GM12873 (cell line): ENCODE results near the gene CCDC15.

ENCODE experiments used
- TF ChIP-seq, protein P1 (sequence below): IDR thresholded peaks from 2 replicates; pipeline ENCODE4 v1.5.1; 2012; ENCODE audit warnings: low read depth, mild to moderate bottlenecking, moderate library complexity, low read length, control low read depth; ENCODE audit not compliant: insufficient read depth; ENCODE audit errors: missing control alignments

The CCDC15 gene

DNA sequence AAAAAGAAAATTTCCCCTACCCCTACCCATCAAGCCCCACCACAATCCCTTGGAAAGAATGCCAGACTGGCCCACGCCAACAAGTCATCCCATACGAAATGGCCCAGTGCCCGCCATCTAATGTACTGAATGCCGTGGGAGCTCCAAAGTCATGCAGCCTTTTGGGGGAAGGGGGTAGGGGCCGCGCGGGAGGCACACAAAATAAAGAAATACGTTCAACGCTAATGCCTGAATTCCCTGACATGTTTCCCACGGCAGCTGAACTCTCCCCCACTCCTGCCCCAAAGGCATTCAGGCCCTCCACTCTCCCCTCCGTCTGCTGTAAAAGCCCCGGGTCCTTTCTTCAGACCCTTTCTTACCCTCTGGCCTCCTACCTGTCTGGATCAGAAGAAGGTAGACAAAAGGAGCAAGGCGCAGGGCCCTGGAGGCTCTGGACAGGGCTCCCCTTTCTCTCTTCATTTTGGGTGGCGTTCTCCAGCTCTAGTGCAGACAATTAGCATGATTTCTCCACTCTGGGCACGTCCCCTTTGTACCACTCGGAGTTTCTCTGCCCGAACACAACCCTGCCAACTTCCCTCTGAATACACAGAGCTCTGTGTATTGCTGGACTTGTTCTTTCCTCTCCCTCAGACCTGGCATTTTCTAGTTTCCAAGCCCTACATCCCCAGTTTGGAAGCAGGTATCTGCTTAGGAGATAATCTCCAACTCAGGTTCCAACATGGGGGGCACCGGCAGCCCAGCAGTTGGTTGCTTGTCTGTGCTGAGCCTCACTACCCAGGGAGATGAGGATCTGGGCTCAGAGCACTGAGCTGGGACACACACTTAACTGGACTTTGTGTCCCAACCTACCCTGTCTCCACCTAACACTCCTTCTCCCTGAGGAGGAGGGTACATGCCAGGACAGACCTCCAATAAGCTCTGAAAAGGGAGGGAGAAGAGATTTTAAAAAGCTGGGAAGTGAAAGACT, 18.2 kb upstream of the CCDC15 start, which contains the start of gene HEPACAM:
TSS of gene HEPACAM (minus strand) at position 500 of the 967 bp plus-strand sequence. CDS start at position 459, 41 bp downstream.
- TF ChIP-seq, protein P1, sequence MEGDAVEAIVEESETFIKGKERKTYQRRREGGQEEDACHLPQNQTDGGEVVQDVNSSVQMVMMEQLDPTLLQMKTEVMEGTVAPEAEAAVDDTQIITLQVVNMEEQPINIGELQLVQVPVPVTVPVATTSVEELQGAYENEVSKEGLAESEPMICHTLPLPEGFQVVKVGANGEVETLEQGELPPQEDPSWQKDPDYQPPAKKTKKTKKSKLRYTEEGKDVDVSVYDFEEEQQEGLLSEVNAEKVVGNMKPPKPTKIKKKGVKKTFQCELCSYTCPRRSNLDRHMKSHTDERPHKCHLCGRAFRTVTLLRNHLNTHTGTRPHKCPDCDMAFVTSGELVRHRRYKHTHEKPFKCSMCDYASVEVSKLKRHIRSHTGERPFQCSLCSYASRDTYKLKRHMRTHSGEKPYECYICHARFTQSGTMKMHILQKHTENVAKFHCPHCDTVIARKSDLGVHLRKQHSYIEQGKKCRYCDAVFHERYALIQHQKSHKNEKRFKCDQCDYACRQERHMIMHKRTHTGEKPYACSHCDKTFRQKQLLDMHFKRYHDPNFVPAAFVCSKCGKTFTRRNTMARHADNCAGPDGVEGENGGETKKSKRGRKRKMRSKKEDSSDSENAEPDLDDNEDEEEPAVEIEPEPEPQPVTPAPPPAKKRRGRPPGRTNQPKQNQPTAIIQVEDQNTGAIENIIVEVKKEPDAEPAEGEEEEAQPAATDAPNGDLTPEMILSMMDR, result no peak

DNA sequence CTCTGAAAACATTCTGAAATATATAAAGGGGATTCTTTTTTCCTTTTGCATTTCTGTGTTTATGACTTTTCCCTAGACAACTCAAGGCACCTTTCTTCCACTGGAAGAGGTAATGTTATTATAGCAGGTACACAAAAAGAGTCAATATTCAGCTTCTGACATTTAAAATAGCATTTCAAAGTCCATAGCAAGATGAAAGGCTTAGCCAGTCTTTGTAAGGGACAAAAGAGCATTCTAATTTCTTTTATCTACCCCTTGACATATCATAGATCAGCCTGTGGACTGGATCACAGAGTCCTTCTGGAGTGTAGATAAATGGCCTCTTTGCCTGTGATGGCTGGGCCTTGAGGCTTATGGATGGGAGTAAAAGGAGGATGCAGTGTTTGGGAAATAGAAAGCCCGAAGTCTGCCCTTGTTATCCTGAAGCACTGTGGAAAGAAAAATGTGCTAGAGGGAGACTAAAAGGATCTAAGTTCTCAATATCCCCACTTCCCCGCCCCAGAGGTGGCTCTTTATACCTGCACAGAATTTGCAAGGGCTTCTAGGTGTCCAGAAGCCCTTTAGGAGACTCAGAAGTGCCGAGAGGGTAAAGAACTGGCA, 16.6 kb upstream of the CCDC15 start:
- TF ChIP-seq, protein P1, result no peak

DNA sequence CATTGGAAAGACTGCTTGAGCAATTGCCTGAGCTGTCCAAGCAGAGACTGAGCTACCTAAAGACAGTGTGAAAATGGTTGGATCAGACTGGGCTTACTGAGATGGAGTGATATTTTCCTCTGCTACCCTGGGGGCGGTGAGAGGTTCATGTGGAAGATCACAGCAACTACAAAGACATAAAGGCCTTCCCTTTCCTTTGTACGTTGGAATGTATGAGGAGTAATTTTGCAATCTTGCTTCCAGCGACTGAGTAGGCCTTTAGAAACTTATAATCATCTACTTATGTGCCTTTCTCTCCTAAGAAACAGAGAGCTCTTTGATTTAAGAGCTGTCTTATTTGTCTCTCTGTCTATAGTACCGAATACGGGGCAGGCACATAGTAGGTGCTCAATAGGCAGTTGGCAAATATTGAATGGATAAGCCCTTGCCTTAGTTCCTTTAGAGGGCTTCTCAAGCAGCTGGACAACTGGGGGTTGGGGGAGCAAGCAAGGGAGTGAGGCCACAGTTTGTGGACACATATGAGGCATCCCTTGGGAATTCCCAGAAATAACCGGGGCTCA, 15.7 kb upstream of the CCDC15 start:
- TF ChIP-seq, protein P1, result no peak

DNA sequence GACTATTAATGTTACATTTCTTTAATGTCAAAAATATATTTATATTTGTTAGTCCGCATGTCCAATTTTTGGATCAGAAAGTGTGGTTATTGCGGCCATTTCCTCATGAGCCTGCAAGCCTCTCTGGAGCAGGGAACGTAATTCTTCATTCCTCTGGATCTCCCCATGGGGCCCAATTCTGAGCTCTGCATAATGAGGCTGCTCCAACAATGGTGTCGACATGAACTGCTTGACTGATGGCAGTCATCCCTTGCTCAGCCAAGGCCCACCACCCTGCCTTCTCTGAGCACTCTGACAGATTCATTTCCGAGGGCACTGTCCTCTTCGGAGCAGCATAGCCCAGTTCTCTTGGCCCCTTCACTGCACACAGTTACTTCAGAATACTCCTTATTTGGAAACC, 15.0 kb upstream of the CCDC15 start:
- TF ChIP-seq, protein P1, result no peak

DNA sequence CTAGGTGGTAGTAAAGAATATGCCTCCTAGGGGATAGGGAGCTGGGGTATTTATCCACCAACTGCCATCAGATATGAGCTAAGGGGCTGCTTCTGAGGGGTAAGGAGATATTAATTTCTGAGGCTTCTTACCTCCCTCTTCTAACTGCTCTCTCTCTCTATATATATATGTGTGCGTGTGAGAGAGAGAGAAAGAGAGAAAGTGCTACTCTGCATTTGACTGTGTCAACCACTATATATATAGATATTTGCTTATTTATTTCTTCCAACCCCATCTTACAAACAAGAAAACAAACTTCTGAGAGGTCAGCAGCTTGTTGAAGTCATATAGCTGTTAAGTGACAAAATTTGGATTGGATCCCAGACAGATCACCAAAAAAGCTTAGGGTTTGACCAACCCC, 12.3 kb upstream of the CCDC15 start:
- TF ChIP-seq, protein P1, result no peak

DNA sequence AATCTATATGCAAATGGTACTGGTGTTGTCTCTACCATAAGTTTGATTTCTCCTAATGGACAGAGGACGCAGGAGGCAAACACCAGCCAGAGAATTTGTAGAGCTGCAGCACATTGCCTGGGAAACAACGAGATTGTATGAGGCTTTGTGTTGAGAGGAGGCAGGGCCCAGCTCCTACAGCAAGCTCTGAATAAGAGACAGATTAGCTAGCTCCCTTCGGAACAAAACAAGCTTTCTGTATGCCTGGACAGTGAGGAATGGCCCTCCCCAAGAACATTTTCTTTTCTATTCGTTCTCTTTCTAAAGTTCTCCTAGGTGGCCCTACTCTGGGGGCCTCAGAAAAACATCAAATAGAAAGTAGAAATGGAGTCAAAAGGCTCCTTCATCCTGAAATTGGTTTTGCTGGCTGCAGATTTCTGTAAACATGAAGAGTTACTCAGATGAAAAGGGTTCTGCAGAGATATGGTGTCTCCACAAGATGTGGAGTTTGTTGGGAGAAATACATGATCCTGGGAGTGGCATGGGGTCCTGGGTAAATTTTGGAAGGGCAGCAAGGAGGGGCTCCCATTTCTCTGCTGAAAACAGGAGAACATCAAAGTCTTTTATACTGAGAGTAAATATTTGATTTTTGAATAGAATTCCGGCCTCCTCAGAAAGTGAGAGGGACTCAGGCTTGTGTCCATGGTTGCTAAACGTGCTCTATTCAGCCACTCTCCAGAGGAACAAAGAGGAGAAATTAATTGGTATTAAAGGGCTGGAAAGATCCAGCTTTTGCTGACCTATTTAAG, 11.3 kb upstream of the CCDC15 start:
- TF ChIP-seq, protein P1, result no peak
